ENCODE measurements around the gene PFKP.

The PFKP gene

DNA sequence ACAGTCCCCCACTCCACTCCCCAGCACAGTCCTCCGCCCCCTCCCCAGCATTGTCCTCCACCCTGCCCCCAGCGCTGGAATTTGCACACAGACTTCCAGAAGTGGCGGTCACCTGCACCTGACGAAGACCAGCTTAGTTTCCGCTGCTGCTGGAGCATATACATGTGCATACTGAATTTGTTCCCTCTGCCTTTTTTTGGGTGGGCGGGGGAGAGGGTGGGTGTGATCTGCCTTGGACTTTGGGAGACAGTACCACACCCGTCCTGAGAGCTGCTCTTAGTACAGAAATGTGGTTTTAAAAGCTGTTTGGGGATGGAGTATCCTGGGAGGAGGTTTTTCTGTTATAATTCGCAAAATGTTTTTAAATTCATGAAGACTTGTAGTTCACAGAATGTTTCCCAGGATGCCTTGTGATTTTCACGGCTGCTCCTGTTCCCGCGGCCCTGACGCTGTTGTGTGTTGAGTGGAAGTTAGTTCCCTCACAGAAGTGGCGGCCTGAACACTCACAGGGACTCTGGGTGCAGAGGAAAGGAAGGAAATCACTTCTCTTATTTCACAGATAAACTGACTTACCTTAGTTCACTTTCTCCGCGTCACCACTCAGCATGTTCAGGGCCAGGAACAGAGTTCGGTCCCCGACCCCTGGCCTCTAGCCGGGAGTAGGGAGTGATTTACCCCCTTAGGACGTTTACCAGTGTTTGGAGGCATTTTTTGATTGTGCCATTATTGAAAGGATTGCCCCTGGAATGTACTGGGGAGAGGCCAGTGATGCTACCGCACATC, 18.6 kb downstream of the PFKP start:
- peaks cover 40% of the 10 kb centered on the region; the same call in 1 of the 2 replicates for H4K20me1 ChIP-seq (ENCODE audit: low read depth, low read length)
- H3K27ac ChIP-seq (ENCODE audit: low read depth, low read length): no peak overlapping the region
- no peaks in the 10 kb centered on the region for H3F3A ChIP-seq (ENCODE audit: insufficient read depth)
- H2AFZ ChIP-seq (ENCODE audit: low read depth, low read length, severe bottlenecking): no peak overlapping the region
- H3K27me3 ChIP-seq (ENCODE audit: low read length): no peaks in the 10 kb centered on the region
- H3K9ac ChIP-seq (ENCODE audit: low read length): no peak overlapping the region
- H3K4me3 ChIP-seq (ENCODE audit: insufficient read depth, low read length, poor library complexity, severe bottlenecking): no peak overlapping the region
- TF ChIP-seq, protein P1, sequence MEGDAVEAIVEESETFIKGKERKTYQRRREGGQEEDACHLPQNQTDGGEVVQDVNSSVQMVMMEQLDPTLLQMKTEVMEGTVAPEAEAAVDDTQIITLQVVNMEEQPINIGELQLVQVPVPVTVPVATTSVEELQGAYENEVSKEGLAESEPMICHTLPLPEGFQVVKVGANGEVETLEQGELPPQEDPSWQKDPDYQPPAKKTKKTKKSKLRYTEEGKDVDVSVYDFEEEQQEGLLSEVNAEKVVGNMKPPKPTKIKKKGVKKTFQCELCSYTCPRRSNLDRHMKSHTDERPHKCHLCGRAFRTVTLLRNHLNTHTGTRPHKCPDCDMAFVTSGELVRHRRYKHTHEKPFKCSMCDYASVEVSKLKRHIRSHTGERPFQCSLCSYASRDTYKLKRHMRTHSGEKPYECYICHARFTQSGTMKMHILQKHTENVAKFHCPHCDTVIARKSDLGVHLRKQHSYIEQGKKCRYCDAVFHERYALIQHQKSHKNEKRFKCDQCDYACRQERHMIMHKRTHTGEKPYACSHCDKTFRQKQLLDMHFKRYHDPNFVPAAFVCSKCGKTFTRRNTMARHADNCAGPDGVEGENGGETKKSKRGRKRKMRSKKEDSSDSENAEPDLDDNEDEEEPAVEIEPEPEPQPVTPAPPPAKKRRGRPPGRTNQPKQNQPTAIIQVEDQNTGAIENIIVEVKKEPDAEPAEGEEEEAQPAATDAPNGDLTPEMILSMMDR (IDR thresholded peaks at IDR 0.05; ENCODE audit: insufficient read depth, low read length, poor library complexity, severe bottlenecking): no peak
- no peak for TF ChIP-seq EZH2phosphoT487 (conservative IDR thresholded peaks at IDR 0.05; ENCODE audit: low read length)
- peaks cover 3% of the 10 kb centered on the region; the same call in 1 of the 2 replicates for H3K36me3 ChIP-seq (ENCODE audit: low read length)
- peaks cover 79% of the 10 kb centered on the region for H3K79me2 ChIP-seq (ENCODE audit: insufficient read depth, low read length)
- H3K9me3 ChIP-seq (ENCODE audit: insufficient read depth, low read length): no peaks in the 10 kb centered on the region
- no peaks in the 10 kb centered on the region for H3K9me2 ChIP-seq (replicated peaks; ENCODE audit: insufficient read depth, low read length)
- H3K4me2 ChIP-seq (ENCODE audit: low read depth, low read length, poor library complexity, severe bottlenecking): no peak overlapping the region

DNA sequence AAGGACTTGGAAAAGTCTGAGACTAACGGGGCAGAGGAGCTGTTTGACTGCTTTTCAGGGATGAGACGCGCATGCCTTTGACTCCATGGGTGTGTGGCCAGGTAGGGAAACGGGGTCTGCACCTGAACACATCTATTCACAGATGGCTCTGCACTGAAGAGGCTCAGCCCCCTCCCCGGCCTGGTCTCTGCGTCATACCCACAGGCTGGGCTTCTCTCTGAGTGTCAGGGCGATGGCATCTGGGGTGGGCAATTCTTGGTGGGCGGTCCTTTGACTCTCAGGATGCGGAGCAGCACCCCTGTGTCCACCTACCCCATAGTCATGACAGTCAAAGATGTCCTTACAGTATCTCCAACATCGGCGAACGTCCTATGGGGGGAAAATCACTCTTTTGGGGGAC, 23.0 kb downstream of the PFKP start:
- H3K36me3 ChIP-seq (ENCODE audit: low read length): peaks cover 3% of the 10 kb centered on the region; the same call in 1 of the 2 replicates

DNA sequence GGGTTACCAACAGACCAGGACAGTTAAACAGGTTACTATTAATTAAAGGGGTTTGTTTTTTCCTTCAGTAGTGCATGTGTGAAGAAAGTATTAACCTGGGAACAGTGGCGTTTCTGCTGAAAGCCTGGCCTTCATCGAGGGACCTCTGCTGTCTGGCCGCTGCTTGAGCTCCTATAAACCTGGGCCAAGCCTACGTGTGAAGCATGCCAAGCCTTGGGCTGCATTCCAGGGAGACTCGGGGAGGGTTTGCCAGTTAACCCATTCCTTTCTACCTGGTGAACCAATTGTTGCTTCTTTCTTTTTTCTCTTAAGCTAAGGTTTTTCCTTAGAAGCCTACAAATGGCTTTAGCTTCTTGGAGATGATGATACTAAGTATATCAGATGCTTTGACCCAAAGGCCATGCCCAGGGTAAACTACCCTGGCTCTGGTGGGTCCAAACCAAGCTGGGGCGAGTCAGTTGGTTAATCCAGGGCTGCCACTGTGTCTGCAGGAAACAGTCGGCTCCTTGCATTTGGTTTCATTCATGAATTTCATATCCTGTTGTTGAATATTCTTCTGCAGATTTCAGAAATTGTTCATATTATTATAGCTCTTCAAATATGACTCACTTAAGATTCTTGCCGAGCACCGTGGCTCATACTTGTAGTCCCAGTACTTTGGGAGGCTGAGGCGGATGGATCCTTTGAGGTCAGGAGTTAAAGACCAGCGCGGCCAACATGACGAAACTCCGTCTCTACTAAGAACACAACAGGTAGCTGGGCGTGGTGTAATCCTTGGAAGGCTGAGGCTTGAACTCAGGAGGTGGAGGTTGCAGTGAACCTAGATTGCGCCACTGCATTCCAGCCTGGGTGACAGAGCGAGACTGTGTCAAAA, 23.8 kb downstream of the PFKP start:
- peaks cover 3% of the 10 kb centered on the region; the same call in 1 of the 2 replicates for H3K36me3 ChIP-seq (ENCODE audit: low read length)
- H3F3A ChIP-seq (ENCODE audit: insufficient read depth): no peaks in the 10 kb centered on the region
- no peak overlapping the region for H3K4me2 ChIP-seq (ENCODE audit: low read depth, low read length, poor library complexity, severe bottlenecking)
- H3K79me2 ChIP-seq (ENCODE audit: insufficient read depth, low read length): peaks cover 93% of the 10 kb centered on the region
- TF ChIP-seq, protein P1 (IDR thresholded peaks at IDR 0.05; ENCODE audit: insufficient read depth, low read length, poor library complexity, severe bottlenecking): no peak
- TF ChIP-seq EZH2phosphoT487 (conservative IDR thresholded peaks at IDR 0.05; ENCODE audit: low read length): no peak
- H3K4me3 ChIP-seq (ENCODE audit: insufficient read depth, low read length, poor library complexity, severe bottlenecking): no peak overlapping the region
- H3K9me3 ChIP-seq (ENCODE audit: insufficient read depth, low read length): no peaks in the 10 kb centered on the region
- H2AFZ ChIP-seq (ENCODE audit: low read depth, low read length, severe bottlenecking): no peak overlapping the region
- no peak overlapping the region for H3K27ac ChIP-seq (ENCODE audit: low read depth, low read length)
- no peaks in the 10 kb centered on the region for H3K27me3 ChIP-seq (ENCODE audit: low read length)
- H3K9me2 ChIP-seq (replicated peaks; ENCODE audit: insufficient read depth, low read length): no peaks in the 10 kb centered on the region
- H4K20me1 ChIP-seq (ENCODE audit: low read depth, low read length): peaks cover 43% of the 10 kb centered on the region
- H3K9ac ChIP-seq (ENCODE audit: low read length): no peak overlapping the region

More for the DNA sequence above, 23.0 kb downstream of the PFKP start:
- H3K27ac ChIP-seq (ENCODE audit: low read depth, low read length): no peak overlapping the region
- H2AFZ ChIP-seq (ENCODE audit: low read depth, low read length, severe bottlenecking): no peak overlapping the region
- peaks cover 38% of the 10 kb centered on the region for H4K20me1 ChIP-seq (ENCODE audit: low read depth, low read length)
- no peaks in the 10 kb centered on the region for H3K27me3 ChIP-seq (ENCODE audit: low read length)
- no peaks in the 10 kb centered on the region for H3K9me3 ChIP-seq (ENCODE audit: insufficient read depth, low read length)
- no peaks in the 10 kb centered on the region for H3K9me2 ChIP-seq (replicated peaks; ENCODE audit: insufficient read depth, low read length)
- no peak overlapping the region for H3K4me3 ChIP-seq (ENCODE audit: insufficient read depth, low read length, poor library complexity, severe bottlenecking)
- no peak overlapping the region for H3K9ac ChIP-seq (ENCODE audit: low read length)
- TF ChIP-seq, protein P1 (IDR thresholded peaks at IDR 0.05; ENCODE audit: insufficient read depth, low read length, poor library complexity, severe bottlenecking): no peak
- TF ChIP-seq EZH2phosphoT487 (conservative IDR thresholded peaks at IDR 0.05; ENCODE audit: low read length): no peak
- peaks cover 91% of the 10 kb centered on the region for H3K79me2 ChIP-seq (ENCODE audit: insufficient read depth, low read length)
- H3K4me2 ChIP-seq (ENCODE audit: low read depth, low read length, poor library complexity, severe bottlenecking): no peak overlapping the region
- H3F3A ChIP-seq (ENCODE audit: insufficient read depth): no peaks in the 10 kb centered on the region

All from SU-DHL-6 (cell line).